ENCODE data around the gene DPY30. TPM values are rescaled to one million over a fixed set of nuclear protein-coding genes. Genes with fewer than 3 reads are reported as not detected.

The DPY30 gene
- total RNA-seq (10 to 100 TPM; 35.1 to 47.7 (median 42.9) TPM), polyA plus RNA-seq (10 to 100 TPM; 53.5 to 57.8 TPM)
- long read RNA-seq, donor 1, transcript DPY30-202 (5 exons, 708 nt), result major isoform, 8 of 15 reads
- long read RNA-seq, donor 1, partial matches to known transcripts, result 4 of 15 reads
- long read RNA-seq, donor 1, other reads (novel, unspliced or antisense), result 2 of 15 reads
- long read RNA-seq, donor 2, transcript DPY30-202 (5 exons, 708 nt), result major isoform, 9 of 15 reads
- long read RNA-seq, donor 2, partial matches to known transcripts, result 3 of 15 reads
- long read RNA-seq, donor 2, other reads (novel, unspliced or antisense), result 2 of 15 reads
- long read RNA-seq, donor 3, partial matches to known transcripts, result 3 of 5 reads
- long read RNA-seq, donor 3, other reads (novel, unspliced or antisense), result 0 of 5 reads

DNA sequence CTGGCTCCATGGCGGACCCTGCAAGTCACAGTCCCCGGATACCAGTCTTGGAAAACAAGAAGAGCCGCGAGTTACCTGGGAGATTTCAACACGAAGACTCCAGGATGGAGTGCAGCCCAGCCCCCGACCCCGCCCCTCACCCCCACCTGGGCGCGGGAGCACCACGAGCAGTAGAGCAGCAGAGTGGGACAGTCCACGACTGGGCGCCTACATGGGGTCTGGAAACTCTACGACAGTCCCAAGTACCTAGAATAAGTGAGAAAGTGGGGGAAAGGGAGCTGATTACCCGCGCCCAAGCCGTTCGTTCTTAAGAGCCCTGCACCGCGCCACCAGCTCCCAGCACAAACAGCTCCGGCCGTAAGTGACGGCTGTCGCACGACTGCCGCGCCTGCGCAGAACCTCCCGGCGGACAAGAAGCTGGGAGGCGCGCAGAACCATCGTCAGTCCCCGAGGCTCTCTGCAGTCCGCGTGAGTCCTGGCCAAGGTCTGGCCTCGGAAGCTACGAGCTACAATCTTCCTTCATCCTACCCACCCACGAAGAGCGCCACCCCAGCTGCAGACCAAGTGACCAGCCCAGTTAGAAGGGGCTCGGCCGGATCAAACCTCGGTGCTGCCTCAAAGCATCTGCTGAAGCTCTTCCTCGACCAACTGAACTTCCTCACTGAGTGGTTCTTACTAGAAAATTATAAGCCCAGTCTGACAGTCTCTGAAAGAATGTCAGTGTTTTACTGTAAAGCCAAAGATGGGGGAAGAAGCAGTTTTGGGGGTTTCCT is at the start of gene DPY30:
Gene DPY30 (minus strand): TSS at position 359 of the 773 bp plus-strand sequence. CDS start 349 bp downstream, at position 10.
- ATAC-seq (peak; percentile 97 to 99 (median 98)), DNase-seq (peak; percentile 92 to 94)
- Histone ChIP-seq H3K9me3 (no peaks in the 10 kb centered on the region), H3K27ac (peak within 1 kb of the TSS in 9 of 10 donors; percentile 75 to 91 (median 84)), H3K27me3 (no peaks in the 10 kb centered on the region), H3K36me3 (peaks cover 0 to 34% (median 0%) of the 10 kb centered on the region in 9 donors), H3K4me1 (peaks cover 0 to 17% (median 10%) of the 10 kb centered on the region in 9 donors), H3K4me3 (peak within 1 kb of the TSS; percentile 55 to 98 (median 86))
- intact Hi-C loops (cut with DNase I), result loop anchor here in 3 of 10 donors (1.0 to 2.0 kb wide), 3 partner anchors 23 to 29 kb away; partner anchors contain the start of genes SPAST (in 2 of the 3) and MEMO1 (in 1 of the 3)
- TF ChIP-seq CTCF (IDR thresholded peaks at IDR 0.05), result peak in 1 of 9 donors; percentile 12
- WGBS, 2 donors, result 0 to 1% methylated on average over 43 of the region's 43 CpGs

- Histone ChIP-seq H3K4me3 (no peak overlapping the region), H3K4me1 (peaks cover 0 to 7% (median 0%) of the 10 kb centered on the region in 9 donors), H3K27ac (no peak overlapping the region), H3K36me3 (peaks cover 0 to 30% (median 0%) of the 10 kb centered on the region in 9 donors), H3K9me3 (no peaks in the 10 kb centered on the region), H3K27me3 (no peaks in the 10 kb centered on the region)
- ATAC-seq (no peak), DNase-seq (no peak)
- 87 to 93% methylated on average over 2 of the region's 2 CpGs for WGBS, 2 donors
- TF ChIP-seq CTCF (IDR thresholded peaks at IDR 0.05), result no peak
- intact Hi-C loops (cut with DNase I), result loop anchor here in 1 of 10 donors (10.0 kb wide), 1 partner anchor 51 kb away; no protein-coding TSS in a partner anchor
Observed at GRCh38 chr2:32074134-32074506, 34.5 kb upstream of the DPY30 start.

DNA sequence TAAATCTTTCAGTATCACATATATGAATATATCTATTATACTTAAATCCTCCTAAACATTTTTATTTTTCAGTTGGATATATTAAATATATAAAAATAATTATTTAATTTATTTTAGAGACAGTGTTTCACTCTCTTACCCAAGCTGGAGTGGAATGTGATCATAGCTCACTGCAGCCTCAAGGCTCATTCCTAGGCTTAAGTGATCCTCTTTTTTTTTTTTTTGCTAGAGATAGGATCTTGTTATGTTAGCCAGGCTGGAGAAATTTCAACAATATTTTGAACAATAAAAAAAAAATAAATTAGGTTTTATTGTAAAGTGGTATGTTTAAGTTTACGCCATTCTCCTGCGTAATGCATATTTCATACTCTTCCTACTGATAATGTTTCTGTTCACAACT is 27.9 kb upstream of the DPY30 start:
- intact Hi-C loops (cut with DNase I), result loop anchor here in 2 of 10 donors (10.0 kb wide), 2 partner anchors 53 to 97 kb away; partner anchors contain the start of genes MEMO1 (in 1 of the 2) and SLC30A6 (in 1 of the 2)

More for the DNA sequence above, 27.9 kb upstream of the DPY30 start:
- no peaks in the 10 kb centered on the region for H3K9me3 ChIP-seq
- H3K27ac ChIP-seq, result no peak overlapping the region
- ATAC-seq (no peak), DNase-seq (no peak)
- peaks cover 0 to 37% (median 20%) of the 10 kb centered on the region in 9 donors for H3K4me1 ChIP-seq
- no peaks in the 10 kb centered on the region for H3K27me3 ChIP-seq
- no peak for TF ChIP-seq CTCF (IDR thresholded peaks at IDR 0.05)
- WGBS, 2 donors, result 98 to 99% methylated on average over 2 of the region's 2 CpGs
- no peak overlapping the region for H3K4me3 ChIP-seq
- peaks cover 0 to 14% (median 0%) of the 10 kb centered on the region in 9 donors for H3K36me3 ChIP-seq

Measured in heart right ventricle (tissue), 16 donors.